Thyroid gland (tissue), 4 donors: ENCODE results near the gene ZNF81.
"Not testable (repeated sequence)": the region's sequence is repeated elsewhere in the genome, so short reads cannot be mapped to it uniquely, and the experiment has no call there.

Source experiments
- POLR2A ChIP-seq, 2 donors: fragments of 450-650 bp; IDR thresholded peaks; one replicate each; pipeline ENCODE4 v1.6.1; 2017; ENCODE audit warnings: antibody characterized with exemption in 2 of 2, mild to moderate bottlenecking in 2 of 2, moderate library complexity in 1 of 2
- TF ChIP-seq, protein P1 (sequence below), 6 experiments: fragments of 200-600 bp in 3 of 6; fragments of 450-650 bp in 3 of 6; sonication (generic) in 3 of 6; IDR thresholded peaks; one replicate each; pipeline ENCODE4 v1.5.1; 2016 to 2019; ENCODE audit warnings: antibody characterized with exemption in 6 of 6, mild to moderate bottlenecking in 2 of 6, inconsistent platforms in 1 of 6, moderate library complexity in 1 of 6

DNA sequence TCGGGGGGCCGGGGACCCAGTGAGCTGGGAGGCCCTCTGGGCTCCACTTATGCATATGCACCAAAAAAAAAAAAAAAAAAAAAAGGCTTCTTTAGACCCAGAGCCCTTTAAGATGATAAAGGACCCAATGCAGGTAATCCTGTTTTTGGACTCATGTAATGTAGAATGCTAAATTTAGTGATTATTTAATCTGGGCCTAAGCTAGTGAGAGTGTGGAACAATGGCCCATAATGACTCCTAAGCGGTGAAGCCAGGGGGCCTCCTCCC is 29.5 kb upstream of the ZNF81 start:
- TF ChIP-seq, protein P1, sequence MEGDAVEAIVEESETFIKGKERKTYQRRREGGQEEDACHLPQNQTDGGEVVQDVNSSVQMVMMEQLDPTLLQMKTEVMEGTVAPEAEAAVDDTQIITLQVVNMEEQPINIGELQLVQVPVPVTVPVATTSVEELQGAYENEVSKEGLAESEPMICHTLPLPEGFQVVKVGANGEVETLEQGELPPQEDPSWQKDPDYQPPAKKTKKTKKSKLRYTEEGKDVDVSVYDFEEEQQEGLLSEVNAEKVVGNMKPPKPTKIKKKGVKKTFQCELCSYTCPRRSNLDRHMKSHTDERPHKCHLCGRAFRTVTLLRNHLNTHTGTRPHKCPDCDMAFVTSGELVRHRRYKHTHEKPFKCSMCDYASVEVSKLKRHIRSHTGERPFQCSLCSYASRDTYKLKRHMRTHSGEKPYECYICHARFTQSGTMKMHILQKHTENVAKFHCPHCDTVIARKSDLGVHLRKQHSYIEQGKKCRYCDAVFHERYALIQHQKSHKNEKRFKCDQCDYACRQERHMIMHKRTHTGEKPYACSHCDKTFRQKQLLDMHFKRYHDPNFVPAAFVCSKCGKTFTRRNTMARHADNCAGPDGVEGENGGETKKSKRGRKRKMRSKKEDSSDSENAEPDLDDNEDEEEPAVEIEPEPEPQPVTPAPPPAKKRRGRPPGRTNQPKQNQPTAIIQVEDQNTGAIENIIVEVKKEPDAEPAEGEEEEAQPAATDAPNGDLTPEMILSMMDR (IDR thresholded peaks at IDR 0.05): not testable (repeated sequence)
- TF ChIP-seq POLR2A (IDR thresholded peaks at IDR 0.05): not testable (repeated sequence)
